ENCODE results near the gene IL21R. TPM values are rescaled to one million over a fixed set of nuclear protein-coding genes. Genes with fewer than 3 reads are reported as not detected.

The IL21R gene
- total and polyA plus RNA-seq, 9 of the 15 experiments (the other 6 are each of a cell fraction or from before 2014, with no cell fraction given): 0.04 to 0.34 (median 0.18) TPM; not detected in 1

- TF ChIP-seq, protein P1, sequence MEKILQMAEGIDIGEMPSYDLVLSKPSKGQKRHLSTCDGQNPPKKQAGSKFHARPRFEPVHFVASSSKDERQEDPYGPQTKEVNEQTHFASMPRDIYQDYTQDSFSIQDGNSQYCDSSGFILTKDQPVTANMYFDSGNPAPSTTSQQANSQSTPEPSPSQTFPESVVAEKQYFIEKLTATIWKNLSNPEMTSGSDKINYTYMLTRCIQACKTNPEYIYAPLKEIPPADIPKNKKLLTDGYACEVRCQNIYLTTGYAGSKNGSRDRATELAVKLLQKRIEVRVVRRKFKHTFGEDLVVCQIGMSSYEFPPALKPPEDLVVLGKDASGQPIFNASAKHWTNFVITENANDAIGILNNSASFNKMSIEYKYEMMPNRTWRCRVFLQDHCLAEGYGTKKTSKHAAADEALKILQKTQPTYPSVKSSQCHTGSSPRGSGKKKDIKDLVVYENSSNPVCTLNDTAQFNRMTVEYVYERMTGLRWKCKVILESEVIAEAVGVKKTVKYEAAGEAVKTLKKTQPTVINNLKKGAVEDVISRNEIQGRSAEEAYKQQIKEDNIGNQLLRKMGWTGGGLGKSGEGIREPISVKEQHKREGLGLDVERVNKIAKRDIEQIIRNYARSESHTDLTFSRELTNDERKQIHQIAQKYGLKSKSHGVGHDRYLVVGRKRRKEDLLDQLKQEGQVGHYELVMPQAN (IDR thresholded peaks at IDR 0.05; ENCODE audit: borderline replicate concordance): no peak
- TF ChIP-seq IRF2 (CRISPR knock-in tag; IDR thresholded peaks at IDR 0.05) (no peak), KDM1A (IDR thresholded peaks at IDR 0.05) (0 out of 4 replicates have a peak, but pooled peaks of 1 of the 2 experiments have one; percentile 16), BCOR (IDR thresholded peaks at IDR 0.05) (peak; percentile 58; the same call in 1 of the 2 replicates)
Measured at GRCh38 chr16:27356794-27357193, 45.2 kb upstream of the IL21R start (continued).

DNA sequence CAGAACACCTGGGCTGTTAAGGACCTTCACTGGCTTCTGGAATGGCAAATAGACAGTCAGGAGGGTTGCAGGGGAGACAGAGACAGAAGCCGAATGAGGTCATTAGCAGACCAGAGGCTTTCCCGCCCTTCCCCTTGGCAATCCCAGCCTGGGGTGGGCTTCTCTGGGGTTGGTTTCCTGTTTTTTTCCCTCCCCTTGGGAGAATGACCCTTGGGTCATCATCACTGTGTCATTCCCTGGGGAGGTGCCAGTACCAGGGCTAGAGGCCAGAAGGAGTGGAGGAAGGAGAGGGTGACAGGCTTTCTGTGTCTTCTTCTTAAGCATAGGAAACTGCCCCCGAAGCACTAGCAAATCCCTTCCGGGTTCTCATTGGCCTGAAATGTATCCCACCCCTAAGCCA lies 42.9 kb upstream of the IL21R start:
- WGBS (ENCODE audit: insufficient coverage, low coverage, missing lambda C conversion rate): 39% methylated on average over 3 of the region's 4 CpGs
- H4K20me1 ChIP-seq (replicated peaks; ENCODE audit: control insufficient read depth, insufficient read depth, low read length): no peaks in the 10 kb centered on the region
- H3K9ac ChIP-seq (ENCODE audit: insufficient read depth in 1 of 2, low read depth in 2 of 2, low read length in 2 of 2): no peak overlapping the region
- FAIRE-seq: no peak
- H3K36me3 ChIP-seq (ENCODE audit: control insufficient read depth, insufficient read depth, low read length): no peaks in the 10 kb centered on the region
- H3K27ac ChIP-seq (ENCODE audit: extremely low read depth, low read depth, low read length): no peak overlapping the region
- H3K4me3 ChIP-seq: no peak overlapping the region
- intact Hi-C loops (cut with micrococcal nuclease): no loop called here
- no peak for DNase-seq (ENCODE audit: extremely low read depth in 1 of 4, low spot score in 3 of 4)
- peaks cover 0 to 4% of the 10 kb centered on the region in 2 experiments; a peak in 1 of 5 replicates for H3K4me1 ChIP-seq (replicated peaks in 1 of 2; ENCODE audit: control insufficient read depth in 2 of 2, insufficient read depth in 2 of 2, low read length in 2 of 2)
- TF ChIP-seq TRIM28 (IDR thresholded peaks at IDR 0.05) (no peak), ZBTB40 (IDR thresholded peaks at IDR 0.05) (no peak), ZBTB40 (CRISPR knock-in tag; IDR thresholded peaks at IDR 0.05) (no peak), RBM25 (IDR thresholded peaks at IDR 0.05; ENCODE audit: low read depth, low read length, severe bottlenecking) (no peak), NFIC (IDR thresholded peaks at IDR 0.05) (no peak)
- ChIA-PET POLR2A (no interaction called here), CTCF (ENCODE audit: low intra/inter-chr PET ratio) (no interaction called here)
- no peaks in the 10 kb centered on the region for H3K79me2 ChIP-seq (ENCODE audit: control insufficient read depth, insufficient read depth, low read length)
- no TSS peak for BruUV-seq (replicated peaks)
- no peak overlapping the region for H2AFZ ChIP-seq (ENCODE audit: low read depth, low read length)
- in situ Hi-C loops (cut with MboI): no loop called here
- H3K9me1 ChIP-seq (ENCODE audit: control insufficient read depth, insufficient read depth, low read length): no peaks in the 10 kb centered on the region
- H3K9me3 ChIP-seq (replicated peaks; ENCODE audit: control insufficient read depth, insufficient read depth, low read depth, low read length): no peaks in the 10 kb centered on the region; the same call in 1 of the 2 replicates
- H3K4me2 ChIP-seq (ENCODE audit: insufficient read depth, low read length): no peak overlapping the region
- peaks cover 0 to 10% of the 10 kb centered on the region in 2 experiments; a peak in 3 of 5 replicates for H3K27me3 ChIP-seq (ENCODE audit: control insufficient read depth in 2 of 2, insufficient read depth in 2 of 2, low read length in 2 of 2)
- ATAC-seq: no peak
